Measurements from ENCODE around the gene CUEDC1.

The CUEDC1 gene

GRCh38 chr17:57874434-57875289, 80.5 kb downstream of the CUEDC1 start:
- no peak for DNase-seq (ENCODE audit: low read depth in 2 of 2)

GRCh38 chr17:57874058-57874419, 81.2 kb downstream of the CUEDC1 start:
- DNase-seq (ENCODE audit: low read depth in 2 of 2): no peak

- DNase-seq (ENCODE audit: low read depth in 2 of 2): no peak
Measured at GRCh38 chr17:57873261-57874057, 81.8 kb downstream of the CUEDC1 start.

GRCh38 chr17:57872536-57872935, 82.7 kb downstream of the CUEDC1 start:
- no peak for DNase-seq (ENCODE audit: low read depth in 2 of 2)

GRCh38 chr17:57871863-57872262, 83.3 kb downstream of the CUEDC1 start:
- no peak for DNase-seq (ENCODE audit: low read depth in 2 of 2)

- DNase-seq (ENCODE audit: low read depth in 2 of 2): no peak
Measured at GRCh38 chr17:57871155-57871554, 84.1 kb downstream of the CUEDC1 start.

- DNase-seq (ENCODE audit: low read depth in 2 of 2): no peak
Measured at GRCh38 chr17:57870283-57870635, 85.0 kb downstream of the CUEDC1 start.

- no peak for DNase-seq (ENCODE audit: low read depth in 2 of 2)
Measured at GRCh38 chr17:57869617-57870282, 85.5 kb downstream of the CUEDC1 start.

GRCh38 chr17:57868910-57869616, 86.1 kb downstream of the CUEDC1 start:
- no peak for DNase-seq (ENCODE audit: low read depth in 2 of 2)

- no peak for DNase-seq (ENCODE audit: low read depth in 2 of 2)
Measured at GRCh38 chr17:57868007-57868909, 87.0 kb downstream of the CUEDC1 start.

GRCh38 chr17:57867126-57867525, 88.1 kb downstream of the CUEDC1 start:
- no peak for DNase-seq (ENCODE audit: low read depth in 2 of 2)

- no peak for DNase-seq (ENCODE audit: low read depth in 2 of 2)
Measured at GRCh38 chr17:57866723-57867122, 88.5 kb downstream of the CUEDC1 start.

GRCh38 chr17:57866319-57866718, 88.9 kb downstream of the CUEDC1 start:
- DNase-seq (ENCODE audit: low read depth in 2 of 2): no peak

GRCh38 chr17:57864273-57864672, 90.9 kb downstream of the CUEDC1 start:
- DNase-seq (ENCODE audit: low read depth in 2 of 2): no peak

GRCh38 chr17:57862694-57863667, 92.2 kb downstream of the CUEDC1 start:
- DNase-seq (ENCODE audit: low read depth in 2 of 2): no peak

- DNase-seq (ENCODE audit: low read depth in 2 of 2): no peak
Measured at GRCh38 chr17:57861790-57862693, 93.2 kb downstream of the CUEDC1 start.

GRCh38 chr17:57861000-57861789, 94.0 kb downstream of the CUEDC1 start:
- no peak for DNase-seq (ENCODE audit: low read depth in 2 of 2)

All from stimulated activated CD8-positive, alpha-beta memory T cell treated with anti-CD3 and anti-CD28 coated beads, Interleukin-2, amount 100 ng/mL, for 48 hours (primary cell).